GM23248 (cell line): ENCODE results near the gene KRTAP4-12. TPM values are rescaled to one million over a fixed set of nuclear protein-coding genes. Genes with fewer than 3 reads are reported as not detected.
A peak's percentile ranks its signal among the peaks of the same experiment; 100 is the strongest.

ENCODE experiments used
- DNase-seq: peaks from one replicate; pipeline ENCODE4 v3.0.0-alpha.2; 2015
- H2AFZ ChIP-seq: fragments of 200-600 bp; sonication (generic); 2 replicates; pipeline ENCODE4 v1.6.1; 2016; ENCODE audit warnings: antibody characterized with exemption
- H3F3A ChIP-seq: fragments of 200-600 bp; sonication (generic); 2 replicates; pipeline ENCODE4 v1.6.1; 2016; ENCODE audit warnings: mild to moderate bottlenecking, antibody characterized with exemption, mixed run types; ENCODE audit not compliant: insufficient read depth
- H3K27ac ChIP-seq: fragments of 200-600 bp; sonication (generic); 2 replicates; pipeline ENCODE4 v1.5.1; 2016; ENCODE audit warnings: mild to moderate bottlenecking
- H3K27me3 ChIP-seq: fragments of 200-600 bp; sonication (generic); replicated peaks from 2 replicates; pipeline ENCODE4 v1.6.1; 2016; ENCODE audit warnings: mild to moderate bottlenecking; ENCODE audit not compliant: insufficient read depth
- H3K36me3 ChIP-seq: fragments of 200-600 bp; sonication (generic); 2 replicates; pipeline ENCODE4 v1.6.1; 2016; ENCODE audit warnings: low read depth, mild to moderate bottlenecking
- H3K4me1 ChIP-seq: fragments of 200-600 bp; sonication (generic); 2 replicates; pipeline ENCODE4 v1.6.1; 2016; ENCODE audit warnings: mild to moderate bottlenecking; ENCODE audit not compliant: insufficient read depth
- H3K4me2 ChIP-seq: fragments of 200-600 bp; sonication (generic); one replicate; pipeline ENCODE4 v1.6.1; 2016; ENCODE audit warnings: mild to moderate bottlenecking; ENCODE audit not compliant: unreplicated experiment
- H3K4me3 ChIP-seq: fragments of 200-600 bp; sonication (generic); 2 replicates; pipeline ENCODE4 v1.5.1; 2016; ENCODE audit warnings: mild to moderate bottlenecking
- H3K79me2 ChIP-seq: fragments of 200-600 bp; sonication (generic); 2 replicates; pipeline ENCODE4 v1.6.1; 2016; ENCODE audit warnings: mild to moderate bottlenecking; ENCODE audit not compliant: insufficient read depth
- H3K9ac ChIP-seq: fragments of 200-600 bp; sonication (generic); 2 replicates; pipeline ENCODE4 v1.6.1; 2016; ENCODE audit warnings: mild to moderate bottlenecking
- H3K9me2 ChIP-seq: fragments of 200-600 bp; sonication (generic); 2 replicates; pipeline ENCODE4 v1.6.1; 2016; ENCODE audit warnings: mixed run types, mild to moderate bottlenecking, moderate library complexity; ENCODE audit not compliant: insufficient read depth
- H3K9me3 ChIP-seq: fragments of 200-600 bp; sonication (generic); one replicate; pipeline ENCODE4 v1.6.1; 2017; ENCODE audit warnings: low read depth
- H4K20me1 ChIP-seq: fragments of 200-600 bp; sonication (generic); 2 replicates; pipeline ENCODE4 v1.6.0; 2016; ENCODE audit not compliant: insufficient read depth
- EZH2 ChIP-seq: fragments of 200-600 bp; sonication (generic); IDR thresholded peaks from 2 replicates; pipeline ENCODE4 v1.6.1; 2018; ENCODE audit warnings: antibody characterized with exemption, mild to moderate bottlenecking; ENCODE audit not compliant: insufficient read depth, poor library complexity, severe bottlenecking
- EZH2phosphoT487 ChIP-seq: fragments of 200-600 bp; sonication (generic); IDR thresholded peaks from 2 replicates; pipeline ENCODE4 v1.6.1; 2018; ENCODE audit warnings: antibody characterized with exemption, moderate library complexity, mild to moderate bottlenecking, low read depth; ENCODE audit not compliant: insufficient read depth
- WGBS, 2 experiments: methylation state at CpG; one replicate each; pipeline ENCODE4 v1.1.6; 2015 to 2017; ENCODE audit warnings: low lambda C conversion rate in 2 of 2, low coverage in 1 of 2; ENCODE audit errors: missing lambda C conversion rate in 2 of 2; 5-methylcytosine and 5-hydroxymethylcytosine counted together
- in situ Hi-C: fragments of 300-500 bp; cut with MboI; formaldehyde crosslinking; loops from 2 replicates; pipeline ENCODE4 v1.15.0; 2020
- polyA plus RNA-seq: library from polyadenylated mRNA; unstranded; fragments of >200 nt; fragmentation: Nextera tagmentation; extraction: Ambion mirVana; gene quantifications from 2 replicates; pipeline ENCODE4 v1.2.1, GENCODE V29; 2016
- total RNA-seq: library from RNA; depleted of rRNA; stranded (reverse); fragments of >200 nt; shearing (Covaris generic); gene quantifications from 2 replicates; pipeline ENCODE4 v1.2.3, GENCODE V29; 2014

Gene KRTAP4-12
- total and polyA plus RNA-seq, 2 experiments from 2014 or later: 1.7 TPM; not detected in 1

- Histone ChIP-seq H4K20me1 (no peaks in the 10 kb centered on the region), H3F3A (peaks cover 28% of the 10 kb centered on the region; the same call in 1 of the 2 replicates), H3K9ac (no peak overlapping the region), H3K4me1 (peaks cover 28% of the 10 kb centered on the region), H3K27me3 (no peaks in the 10 kb centered on the region), H3K27ac (peak overlapping the region; percentile 33), H3K36me3 (no peaks in the 10 kb centered on the region), H3K9me2 (peaks cover 2% of the 10 kb centered on the region; the same call in 1 of the 2 replicates), H3K9me3 (no peaks in the 10 kb centered on the region), H3K4me3 (no peak overlapping the region), H2AFZ (peak overlapping the region; percentile 72), H3K4me2 (peak overlapping the region; percentile 24), H3K79me2 (no peaks in the 10 kb centered on the region)
- DNase-seq: no peak
- TF ChIP-seq EZH2: no peak
- no peak for TF ChIP-seq EZH2phosphoT487
- in situ Hi-C loops: no loop called here
- WGBS, 2 experiments: 70 to 72% methylated on average over 2 of the region's 2 CpGs
These were observed 10.1 kb upstream of the KRTAP4-12 start for GRCh38 chr17:41133880-41134735.

- Histone ChIP-seq H3K27me3 (no peaks in the 10 kb centered on the region), H3K27ac (peak overlapping the region; percentile 7; the same call in 1 of the 2 replicates), H3K36me3 (no peaks in the 10 kb centered on the region), H3K9me3 (no peaks in the 10 kb centered on the region), H3K4me1 (peaks cover 28% of the 10 kb centered on the region), H3K79me2 (no peaks in the 10 kb centered on the region), H3K4me3 (no peak overlapping the region), H2AFZ (peak overlapping the region; percentile 53), H4K20me1 (no peaks in the 10 kb centered on the region), H3K9me2 (no peaks in the 10 kb centered on the region), H3F3A (peaks cover 28% of the 10 kb centered on the region; the same call in 1 of the 2 replicates), H3K9ac (no peak overlapping the region), H3K4me2 (peak overlapping the region; percentile 50)
- WGBS, 2 experiments: 51 to 52% methylated on average over 3 of the region's 3 CpGs
- DNase-seq: peak; percentile 51
- in situ Hi-C loops: no loop called here
- TF ChIP-seq EZH2phosphoT487 (no peak), EZH2 (no peak)
These were observed 8.0 kb upstream of the KRTAP4-12 start for GRCh38 chr17:41131979-41132378.

- no peak for DNase-seq
These were observed 3.4 kb upstream of the KRTAP4-12 start for GRCh38 chr17:41127371-41127770.

DNA sequence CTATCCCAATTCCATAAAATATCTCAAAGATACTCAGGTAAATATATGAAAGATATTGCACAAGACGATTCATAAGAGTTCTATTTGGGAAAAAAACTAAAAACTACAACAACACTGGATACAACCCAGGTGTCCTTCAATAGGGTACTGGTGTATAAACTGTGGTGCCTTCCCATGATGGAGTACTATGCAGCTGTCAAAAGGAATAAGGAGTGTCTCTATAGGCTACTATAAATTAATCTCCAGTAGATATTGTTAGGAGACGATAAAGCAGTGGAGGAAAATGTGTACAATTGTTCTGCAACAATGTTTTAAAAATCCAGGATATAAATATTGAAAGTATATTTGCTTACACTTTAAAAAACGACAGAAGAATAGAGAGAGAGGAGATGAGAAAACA, 2.4 kb upstream of the KRTAP4-12 start:
- WGBS, 2 experiments: 90 to 96% methylated on average over 3 of the region's 3 CpGs
- no peak overlapping the region for H3K4me3 ChIP-seq

More at GRCh38 chr17:41127371-41127770, 3.4 kb upstream of the KRTAP4-12 start:
- H3K9me2 ChIP-seq: no peaks in the 10 kb centered on the region
- H2AFZ ChIP-seq: no peak overlapping the region
- H3K9me3 ChIP-seq: no peaks in the 10 kb centered on the region
- peaks cover 23% of the 10 kb centered on the region for H3K4me1 ChIP-seq
- H3K9ac ChIP-seq: no peak overlapping the region
- no peak overlapping the region for H3K4me3 ChIP-seq
- TF ChIP-seq EZH2phosphoT487 (no peak), EZH2 (no peak)
- no peaks in the 10 kb centered on the region for H3K27me3 ChIP-seq
- H3K36me3 ChIP-seq: no peaks in the 10 kb centered on the region
- in situ Hi-C loops: no loop called here
- H3K27ac ChIP-seq: no peak overlapping the region
- 94 to 96% methylated on average over 1 of the region's 1 CpG for WGBS, 2 experiments
- H3F3A ChIP-seq: peaks cover 22% of the 10 kb centered on the region
- no peak overlapping the region for H3K4me2 ChIP-seq
- no peaks in the 10 kb centered on the region for H4K20me1 ChIP-seq
- no peaks in the 10 kb centered on the region for H3K79me2 ChIP-seq

More for the DNA sequence above, 2.4 kb upstream of the KRTAP4-12 start:
- in situ Hi-C loops: no loop called here
- peaks cover 12% of the 10 kb centered on the region for H3F3A ChIP-seq
- H3K9me3 ChIP-seq: no peaks in the 10 kb centered on the region
- H2AFZ ChIP-seq: no peak overlapping the region
- H3K4me1 ChIP-seq: peaks cover 13% of the 10 kb centered on the region
- H3K9ac ChIP-seq: no peak overlapping the region
- no peaks in the 10 kb centered on the region for H3K27me3 ChIP-seq
- no peaks in the 10 kb centered on the region for H3K9me2 ChIP-seq
- no peaks in the 10 kb centered on the region for H3K36me3 ChIP-seq
- H3K79me2 ChIP-seq: no peaks in the 10 kb centered on the region
- no peak for TF ChIP-seq EZH2phosphoT487
- no peak for TF ChIP-seq EZH2
- no peaks in the 10 kb centered on the region for H4K20me1 ChIP-seq
- H3K4me2 ChIP-seq: no peak overlapping the region
- no peak for DNase-seq
- H3K27ac ChIP-seq: no peak overlapping the region
